ENCODE measurements around the gene GTSE1.

- TF ChIP-seq EZH2 (IDR thresholded peaks at IDR 0.05; ENCODE audit: low read depth) (no peak), CTCF (conservative IDR thresholded peaks at IDR 0.05) (no peak)
These were observed 9.5 kb upstream of the GTSE1 start for GRCh38 chr22:46286941-46287872.
